NCI-H1105 (cell line): ENCODE results near the gene BRPF3.
"Not testable (repeated sequence)": the region's sequence is repeated elsewhere in the genome, so short reads cannot be mapped to it uniquely, and the experiment has no call there.

Experiments used
- DNase-seq: peaks from one replicate; lab custom pipeline; 2025; lab: John Stamatoyannopoulos, UW

Gene BRPF3

DNA sequence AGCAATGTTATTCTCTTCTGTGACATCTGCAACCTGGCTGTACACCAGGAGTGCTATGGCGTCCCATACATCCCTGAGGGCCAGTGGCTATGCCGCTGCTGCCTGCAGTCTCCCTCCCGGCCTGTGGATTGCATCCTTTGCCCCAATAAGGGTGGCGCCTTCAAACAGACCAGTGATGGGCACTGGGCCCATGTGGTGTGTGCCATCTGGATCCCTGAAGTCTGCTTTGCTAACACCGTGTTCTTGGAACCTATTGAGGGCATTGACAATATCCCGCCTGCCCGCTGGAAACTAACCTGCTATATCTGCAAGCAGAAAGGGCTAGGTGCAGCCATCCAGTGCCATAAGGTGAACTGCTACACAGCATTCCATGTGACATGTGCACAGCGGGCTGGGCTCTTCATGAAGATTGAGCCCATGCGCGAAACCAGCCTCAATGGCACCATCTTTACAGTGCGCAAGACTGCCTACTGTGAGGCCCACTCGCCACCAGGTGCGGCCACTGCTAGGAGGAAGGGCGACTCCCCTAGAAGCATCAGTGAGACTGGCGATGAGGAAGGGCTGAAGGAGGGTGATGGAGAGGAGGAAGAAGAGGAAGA is 4.6 kb downstream of the BRPF3 start:
- no peak for DNase-seq

DNA sequence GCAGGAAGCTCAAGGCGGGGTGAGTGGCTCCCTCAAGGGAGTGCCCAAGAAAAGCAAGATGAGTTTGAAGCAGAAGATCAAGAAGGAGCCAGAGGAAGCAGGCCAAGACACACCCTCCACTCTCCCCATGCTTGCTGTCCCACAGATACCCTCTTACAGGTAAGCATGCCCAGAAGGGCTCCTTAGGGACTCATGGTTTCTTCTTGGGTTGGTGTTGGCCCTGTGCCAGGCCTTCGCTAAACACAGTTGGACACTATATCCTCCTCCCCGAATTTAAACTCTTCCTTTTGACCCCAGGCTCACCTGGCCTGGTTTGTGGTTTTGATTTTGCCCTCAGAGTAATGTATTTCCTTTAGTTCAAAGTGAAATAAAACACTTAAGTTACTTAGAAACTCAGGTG is 5.1 kb downstream of the BRPF3 start:
- no peak for DNase-seq

DNA sequence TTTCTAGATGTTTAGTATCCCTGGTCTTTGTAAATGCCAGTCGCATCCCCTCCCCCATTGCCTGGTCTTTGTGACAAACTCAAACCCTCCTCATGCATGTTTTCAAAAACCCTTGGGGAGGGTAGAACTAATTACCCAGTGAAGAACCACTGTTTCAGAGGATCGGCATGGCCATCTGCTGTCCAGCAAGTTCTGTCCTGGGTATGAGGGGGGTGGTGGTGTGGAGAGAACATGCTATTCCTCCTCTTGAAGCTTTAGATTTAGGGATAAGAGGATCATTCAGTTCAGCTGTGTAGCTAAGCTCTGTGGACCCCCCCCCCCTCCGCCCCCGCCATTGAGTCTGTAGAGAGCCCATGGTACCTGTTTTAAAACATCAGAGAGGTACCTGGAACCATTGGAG is 5.6 kb downstream of the BRPF3 start:
- DNase-seq, result no peak

DNA sequence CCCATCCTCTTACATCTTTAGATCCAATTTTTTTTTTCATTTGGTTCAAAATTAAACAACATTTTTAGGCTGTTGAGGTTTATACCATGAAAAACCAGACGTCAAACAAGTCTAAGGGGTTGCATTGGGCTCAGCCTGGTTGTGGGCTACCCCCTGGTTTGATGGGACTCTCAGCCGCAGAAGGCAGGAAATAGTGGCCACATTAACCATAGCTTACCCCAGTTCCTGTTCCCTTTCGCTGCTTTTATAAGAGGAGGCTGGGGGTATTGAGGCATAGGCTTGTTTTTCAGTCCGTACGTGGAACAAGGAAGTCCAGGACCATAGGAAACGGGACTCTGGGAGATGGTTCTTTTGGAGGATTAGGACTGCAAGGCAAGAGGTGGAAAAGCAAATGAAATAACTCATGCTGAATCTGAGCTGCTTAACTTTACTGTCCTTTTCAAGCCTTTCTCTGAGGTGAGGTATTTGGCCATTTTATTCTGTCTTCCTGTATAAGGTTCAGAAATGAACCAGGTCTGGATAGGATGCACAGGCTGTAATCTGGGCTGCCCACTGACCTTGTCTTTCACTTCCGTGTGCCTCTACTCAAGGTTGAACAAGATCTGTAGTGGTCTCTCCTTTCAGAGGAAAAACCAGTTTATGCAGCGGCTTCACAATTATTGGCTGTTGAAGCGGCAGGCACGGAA is 7.7 kb downstream of the BRPF3 start:
- DNase-seq, result no peak

DNA sequence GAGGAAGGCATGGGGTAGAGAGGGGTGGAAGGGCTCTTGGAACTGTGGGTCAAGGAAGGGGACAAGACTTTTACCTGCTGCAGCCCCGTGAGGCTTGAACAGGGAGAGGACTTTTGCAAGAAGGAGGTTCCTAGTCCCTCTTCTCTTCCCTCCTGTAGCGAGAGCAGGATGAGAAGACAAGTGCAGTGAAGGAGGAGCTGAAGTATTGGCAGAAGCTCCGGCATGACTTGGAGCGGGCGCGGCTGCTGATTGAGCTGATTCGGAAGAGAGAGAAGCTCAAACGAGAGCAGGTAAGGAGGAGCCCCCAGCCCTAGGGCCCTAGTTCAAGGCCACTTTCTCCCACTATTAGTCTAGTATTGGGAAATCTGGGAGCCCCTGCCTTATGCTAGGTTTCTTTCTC is 10.6 kb downstream of the BRPF3 start:
- no peak for DNase-seq

DNA sequence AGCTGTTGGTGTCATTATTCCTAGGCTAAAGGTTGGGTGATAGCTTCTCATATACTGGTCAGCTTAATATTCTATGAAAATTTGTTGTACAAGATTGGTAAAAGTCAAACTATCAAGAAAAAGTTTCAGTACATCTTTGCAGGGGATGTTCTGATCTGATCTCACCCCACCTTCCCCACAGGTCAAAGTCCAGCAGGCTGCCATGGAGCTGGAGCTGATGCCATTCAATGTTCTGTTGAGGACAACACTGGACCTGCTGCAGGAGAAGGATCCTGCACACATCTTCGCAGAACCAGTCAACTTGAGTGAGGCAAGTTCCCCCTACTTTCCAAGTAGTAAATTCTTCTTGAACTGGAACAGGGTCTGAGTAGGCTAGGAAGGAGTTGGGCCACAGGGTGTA is 13.1 kb downstream of the BRPF3 start:
- no peak for DNase-seq

DNA sequence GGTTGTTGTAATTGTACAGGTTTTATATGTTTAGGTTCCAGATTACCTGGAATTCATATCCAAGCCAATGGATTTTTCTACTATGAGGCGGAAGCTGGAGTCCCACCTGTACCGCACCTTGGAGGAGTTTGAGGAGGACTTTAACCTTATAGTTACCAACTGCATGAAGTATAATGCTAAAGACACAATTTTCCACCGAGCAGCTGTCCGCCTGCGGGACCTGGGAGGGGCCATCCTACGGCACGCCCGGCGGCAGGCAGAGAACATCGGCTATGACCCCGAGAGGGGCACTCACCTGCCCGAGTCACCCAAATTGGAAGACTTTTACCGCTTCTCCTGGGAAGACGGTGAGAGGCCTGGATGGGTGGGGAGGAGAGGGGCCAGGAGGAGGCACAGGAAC is 13.6 kb downstream of the BRPF3 start:
- no peak for DNase-seq

DNA sequence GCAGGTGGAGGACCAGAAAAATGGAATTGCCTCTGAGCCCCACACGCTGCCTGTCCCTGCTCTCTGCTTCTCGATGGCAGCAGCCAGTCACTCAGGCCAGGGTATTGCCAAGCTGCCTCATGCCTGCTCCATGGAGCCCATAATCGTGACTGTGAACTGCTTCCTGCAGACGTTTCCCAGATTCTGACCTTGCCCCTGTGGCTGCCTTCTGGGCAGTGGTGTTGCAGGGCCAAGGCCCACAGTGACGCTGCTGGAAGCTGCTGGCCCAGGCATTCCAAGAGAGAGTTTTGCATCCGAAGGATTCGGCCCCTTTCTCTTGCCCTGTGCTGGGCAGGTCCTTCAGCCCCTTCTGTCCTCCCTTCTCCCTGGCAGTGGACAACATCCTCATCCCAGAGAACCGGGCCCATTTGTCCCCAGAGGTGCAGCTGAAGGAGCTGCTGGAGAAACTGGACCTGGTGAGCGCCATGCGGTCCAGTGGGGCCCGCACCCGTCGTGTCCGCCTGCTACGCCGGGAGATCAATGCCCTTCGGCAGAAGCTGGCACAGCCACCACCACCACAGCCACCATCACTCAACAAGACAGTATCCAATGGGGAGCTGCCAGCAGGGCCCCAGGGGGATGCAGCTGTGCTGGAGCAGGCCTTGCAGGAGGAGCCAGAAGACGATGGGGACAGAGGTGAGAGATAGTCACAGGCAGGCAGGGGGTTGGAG is 14.5 kb downstream of the BRPF3 start:
- no peak for DNase-seq

DNA sequence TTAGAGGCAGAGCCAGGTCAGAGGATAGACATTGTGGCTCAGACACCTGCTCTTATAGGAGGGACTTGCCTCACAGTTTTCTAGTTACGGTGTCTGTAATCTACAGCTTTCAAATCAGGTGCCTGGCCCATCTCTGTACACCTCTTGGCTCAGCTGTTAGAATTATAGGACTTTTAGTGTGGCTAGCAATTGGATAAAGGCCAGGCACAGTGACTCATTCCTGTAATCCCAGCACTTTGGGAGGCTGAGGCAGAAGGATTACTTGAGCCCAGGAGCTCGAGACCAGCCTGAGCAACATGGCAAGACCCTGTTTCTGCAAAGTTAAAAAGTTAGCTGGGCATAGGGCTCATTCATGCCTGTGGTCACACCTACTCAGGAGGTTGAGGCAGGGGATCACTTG is 20.0 kb downstream of the BRPF3 start:
- no peak for DNase-seq

DNA sequence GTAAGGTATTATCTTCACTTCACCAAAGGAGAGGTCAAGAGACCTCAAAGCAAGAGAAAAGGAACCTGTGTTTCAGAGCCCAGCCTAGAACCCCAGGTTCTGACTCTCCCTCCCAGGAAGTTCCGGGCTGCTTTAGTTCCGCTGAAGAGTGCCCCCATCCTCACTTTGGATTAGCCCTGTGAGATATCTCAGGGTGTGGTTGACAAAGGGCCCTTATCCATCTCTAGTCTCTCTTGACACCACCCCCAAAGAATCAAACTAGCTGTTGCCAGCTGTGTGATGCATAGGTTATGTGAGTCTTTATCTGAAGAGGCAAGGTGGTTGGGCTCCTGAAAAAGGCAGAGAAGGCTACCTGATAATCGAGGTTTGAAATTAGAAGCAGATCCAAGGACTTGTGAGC is 20.6 kb downstream of the BRPF3 start:
- no peak for DNase-seq

DNA sequence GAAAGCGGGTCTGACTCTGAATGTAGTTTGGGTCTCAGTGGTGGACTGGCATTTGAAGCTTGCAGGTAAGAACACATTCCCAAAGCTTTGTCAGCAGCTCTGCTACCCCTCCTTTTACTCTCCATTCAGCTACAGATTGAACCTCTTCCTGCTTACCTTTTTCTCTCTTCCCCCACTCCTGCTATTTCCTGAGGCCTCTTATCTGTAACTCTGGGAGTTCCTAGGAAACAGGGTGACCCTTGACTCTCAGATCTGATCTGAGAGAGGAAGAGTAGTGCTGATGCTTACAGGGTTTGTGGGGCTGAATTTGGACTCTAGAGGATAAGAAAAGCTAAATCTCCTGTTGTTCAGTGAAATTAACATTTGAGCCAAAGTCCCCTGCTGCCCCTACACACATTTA is 21.4 kb downstream of the BRPF3 start:
- DNase-seq, result no peak

DNA sequence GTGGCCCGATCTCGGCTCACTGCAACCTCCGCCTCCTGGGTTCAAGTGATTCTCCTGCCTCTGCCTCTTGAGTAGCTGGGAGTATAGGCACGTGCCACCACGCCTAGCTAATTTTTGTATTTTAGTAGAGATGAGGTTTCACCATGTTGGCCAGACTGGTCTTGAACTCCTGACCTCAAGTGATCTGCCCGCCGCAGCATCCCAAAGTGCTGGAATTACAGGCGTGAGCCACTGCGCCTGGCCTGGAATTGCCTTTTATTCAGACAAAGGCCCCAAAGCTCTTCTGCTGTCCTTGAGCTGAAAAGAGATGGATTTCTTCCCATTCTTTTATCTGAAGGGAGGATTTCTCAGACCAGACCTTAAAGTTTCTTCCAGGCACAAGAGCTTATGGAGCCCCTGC is 22.0 kb downstream of the BRPF3 start:
- DNase-seq, result not testable (repeated sequence)

DNA sequence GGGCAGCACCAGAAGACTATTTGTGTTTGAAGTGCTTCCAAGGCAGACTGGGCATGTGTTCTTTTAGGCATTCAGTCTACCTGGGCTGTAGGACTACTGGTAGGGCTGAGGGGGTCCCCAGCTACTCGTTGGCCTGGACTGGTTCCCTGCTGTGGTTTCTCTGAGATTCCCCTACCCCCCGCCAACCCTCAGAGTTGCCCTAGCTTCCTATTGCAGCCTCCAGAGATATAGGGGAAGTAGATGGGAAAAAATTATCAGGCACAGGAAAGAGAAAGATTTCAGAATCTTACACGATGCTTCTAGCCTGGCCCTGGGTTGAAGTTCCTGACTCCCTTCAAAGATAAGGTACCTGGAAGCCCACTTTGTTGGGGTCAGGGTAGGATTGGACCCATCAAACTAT is 22.5 kb downstream of the BRPF3 start:
- no peak for DNase-seq

DNA sequence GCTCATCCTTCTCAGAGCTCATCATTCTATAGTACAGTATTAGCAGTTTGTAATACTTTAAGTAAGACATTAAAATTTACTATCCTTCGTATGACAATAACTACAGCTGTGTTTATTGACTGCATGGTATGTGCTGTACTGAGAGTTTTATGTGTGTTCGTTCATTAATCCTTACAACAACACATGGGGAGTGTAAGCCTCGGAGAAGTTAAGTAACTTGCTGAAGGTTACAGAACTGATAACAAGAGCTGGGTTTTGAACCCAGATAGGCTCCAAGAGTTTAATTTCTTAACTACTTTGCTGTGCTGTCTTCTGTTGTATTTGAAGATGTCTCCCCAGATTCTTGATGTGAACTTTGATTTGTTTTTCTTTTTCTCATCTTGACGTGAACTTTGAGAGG is 23.7 kb downstream of the BRPF3 start:
- DNase-seq, result no peak

DNA sequence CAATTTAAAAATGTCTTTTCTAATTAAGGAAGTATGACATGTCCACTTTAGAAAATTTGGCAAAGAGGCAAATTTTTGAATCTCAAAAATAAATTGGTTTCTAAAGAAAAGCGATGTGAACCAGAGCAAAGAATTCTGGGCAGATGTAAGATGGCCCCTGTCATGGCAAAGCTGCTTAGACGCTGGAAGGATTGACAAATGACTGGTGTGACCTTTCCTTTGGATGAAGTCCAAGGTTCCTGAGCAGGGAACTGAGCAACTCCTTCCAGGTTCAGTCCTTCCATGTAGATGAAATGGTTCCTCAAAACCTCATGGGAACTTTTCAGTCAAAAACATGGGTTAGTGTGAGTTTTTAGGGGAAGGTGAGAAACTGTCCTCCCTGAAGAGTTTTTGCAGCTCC is 25.1 kb downstream of the BRPF3 start:
- DNase-seq, result no peak

DNA sequence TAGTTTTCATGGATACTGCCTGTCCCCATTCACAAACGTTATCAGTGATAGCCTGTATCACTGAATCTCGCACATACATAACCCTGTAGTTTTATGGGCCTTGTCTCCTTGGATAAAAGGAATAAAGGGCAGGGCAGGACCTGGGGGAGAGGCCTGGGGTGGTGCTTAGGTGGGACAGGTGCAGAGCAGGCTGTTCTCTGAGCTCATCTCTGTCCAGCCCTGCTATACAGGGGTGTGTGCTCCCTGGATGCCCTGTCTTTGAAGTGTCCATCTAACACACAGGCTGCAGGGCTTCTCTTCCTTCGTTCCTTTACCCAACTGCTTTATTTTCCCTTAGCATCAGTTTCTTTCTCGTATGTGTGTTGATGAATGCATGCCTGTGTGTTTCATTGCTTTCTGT is 26.4 kb downstream of the BRPF3 start:
- no peak for DNase-seq

DNA sequence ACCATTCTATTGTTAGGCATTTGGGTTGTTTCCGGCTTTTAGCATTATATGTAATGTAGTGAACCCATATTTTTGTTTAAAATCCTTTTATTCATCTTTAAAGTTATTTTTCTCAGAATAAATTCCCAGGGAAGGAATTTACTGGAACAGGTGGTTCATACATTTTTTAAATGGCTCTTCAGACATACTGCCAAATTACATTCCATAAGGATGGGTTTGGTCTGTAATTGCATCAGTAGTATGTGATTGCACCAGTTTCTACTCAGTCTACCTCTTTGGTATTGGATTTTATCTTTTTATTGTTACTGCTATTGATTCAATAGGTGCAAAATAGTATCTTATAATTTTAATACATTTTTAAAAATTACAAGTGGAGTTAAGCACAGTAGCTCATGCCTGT is 27.2 kb downstream of the BRPF3 start:
- no peak for DNase-seq

DNA sequence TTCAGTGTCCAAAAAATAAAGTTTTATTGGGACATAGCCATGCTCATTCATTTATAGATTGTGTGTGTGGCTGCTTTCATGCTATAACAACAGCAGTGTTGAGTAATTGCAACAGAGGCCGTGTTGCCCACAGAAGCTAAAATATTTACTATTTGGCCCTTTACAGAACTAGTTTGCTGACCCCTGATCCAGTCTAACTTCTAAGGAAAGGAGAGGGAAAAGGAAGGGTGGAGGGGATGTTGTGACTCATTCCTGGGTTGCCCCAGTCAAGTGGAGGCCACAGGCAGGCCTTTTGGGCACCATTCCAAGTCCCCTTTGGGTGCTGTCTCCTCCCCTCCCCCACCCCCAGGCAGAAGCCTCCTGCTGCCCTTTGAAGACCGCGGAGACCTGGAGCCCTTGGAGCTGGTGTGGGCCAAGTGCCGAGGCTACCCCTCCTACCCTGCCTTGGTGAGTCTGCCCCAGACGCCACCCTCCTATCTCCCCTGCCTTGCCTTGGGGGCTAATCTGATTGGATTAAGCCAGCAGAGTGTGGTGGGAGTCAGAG is 28.4 kb downstream of the BRPF3 start:
- peak; percentile 17 for DNase-seq

DNA sequence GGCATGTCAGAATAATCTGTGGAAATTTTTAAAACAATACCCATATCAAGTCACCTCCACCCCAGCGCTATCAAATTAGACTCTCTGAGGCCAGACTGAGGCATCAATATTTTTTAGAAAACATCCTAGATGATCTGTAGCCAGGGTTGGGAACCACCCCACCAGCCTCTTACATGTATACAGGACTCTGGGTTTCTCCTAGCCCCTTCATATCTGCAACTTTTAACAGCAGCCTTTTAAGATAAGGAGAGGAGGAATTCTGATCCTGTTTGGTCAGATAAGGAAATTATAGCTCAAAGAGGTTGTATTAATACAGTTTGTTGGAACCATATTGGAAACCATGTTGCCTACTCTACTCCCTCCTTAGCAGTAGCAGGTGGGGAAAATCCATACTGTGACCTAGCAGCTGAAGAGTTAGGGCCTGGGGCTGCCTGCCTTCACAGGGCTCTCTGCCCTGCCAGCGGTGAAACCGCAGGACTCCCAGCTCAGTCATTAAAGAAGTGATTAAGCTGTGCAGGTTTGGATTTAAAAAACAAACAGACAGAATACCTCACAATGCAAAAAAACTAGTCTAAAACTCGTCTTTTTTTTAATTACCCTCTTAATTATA is 30.0 kb downstream of the BRPF3 start:
- no peak for DNase-seq

DNA sequence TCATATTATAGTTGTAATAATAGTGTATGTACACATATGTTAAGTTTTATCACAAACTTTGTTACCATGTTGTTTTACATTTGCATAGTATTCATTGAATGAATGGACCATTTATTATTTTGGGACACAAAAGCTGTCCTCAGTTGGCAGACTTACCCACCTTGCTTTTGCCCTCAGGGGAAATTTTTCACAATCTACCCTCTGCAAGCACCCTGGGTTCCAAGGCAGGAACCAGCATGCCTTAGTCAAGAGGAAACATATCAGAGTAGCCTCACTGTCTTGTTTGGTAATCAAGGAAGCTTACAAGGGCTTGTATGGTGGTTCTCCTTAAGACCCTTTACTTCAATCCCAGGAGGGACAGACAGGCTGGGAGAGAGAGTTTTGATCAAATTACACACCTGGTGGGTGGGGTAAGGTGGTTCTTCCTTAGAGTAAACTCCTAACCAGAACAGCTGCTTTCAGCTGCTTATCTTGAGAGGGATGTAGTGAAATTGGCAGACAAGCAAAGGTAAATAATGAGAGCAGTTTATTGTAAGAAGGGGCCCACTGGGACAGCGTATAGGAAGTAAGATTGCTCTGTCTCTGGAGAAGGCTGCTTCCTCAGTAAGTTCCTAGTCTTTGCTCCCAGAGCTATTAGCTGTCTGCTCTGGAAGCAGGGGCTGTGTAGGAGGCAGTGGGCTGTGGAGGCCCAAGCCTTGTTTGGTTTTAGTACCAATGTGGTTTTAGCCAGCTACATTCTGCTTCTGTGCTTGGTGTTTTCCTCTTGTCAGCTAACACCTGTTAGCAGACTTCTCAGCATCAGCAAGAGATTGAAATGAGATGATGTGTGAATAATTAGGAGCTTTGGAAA is 31.1 kb downstream of the BRPF3 start:
- peak; percentile 16 for DNase-seq

DNA sequence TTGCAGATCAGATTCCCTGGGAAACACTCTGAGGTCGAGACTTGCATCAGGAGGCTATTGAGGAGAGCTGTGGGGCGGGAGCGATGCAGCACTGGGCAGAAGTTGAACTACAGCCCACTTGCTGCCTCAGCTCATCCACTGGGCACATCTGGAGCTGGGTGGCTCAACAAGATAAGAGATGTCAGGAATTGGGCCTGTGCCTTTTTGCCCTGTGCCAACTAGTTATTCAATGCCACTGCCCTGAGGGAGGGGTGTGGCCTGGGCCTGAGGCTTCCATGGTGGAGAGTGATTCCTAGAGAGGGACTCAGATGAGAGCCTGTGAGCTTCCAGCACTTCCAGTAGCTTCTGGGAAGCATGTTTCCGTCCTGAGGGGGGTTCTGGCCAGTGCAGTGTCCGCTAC is 32.7 kb downstream of the BRPF3 start:
- DNase-seq, result no peak

DNA sequence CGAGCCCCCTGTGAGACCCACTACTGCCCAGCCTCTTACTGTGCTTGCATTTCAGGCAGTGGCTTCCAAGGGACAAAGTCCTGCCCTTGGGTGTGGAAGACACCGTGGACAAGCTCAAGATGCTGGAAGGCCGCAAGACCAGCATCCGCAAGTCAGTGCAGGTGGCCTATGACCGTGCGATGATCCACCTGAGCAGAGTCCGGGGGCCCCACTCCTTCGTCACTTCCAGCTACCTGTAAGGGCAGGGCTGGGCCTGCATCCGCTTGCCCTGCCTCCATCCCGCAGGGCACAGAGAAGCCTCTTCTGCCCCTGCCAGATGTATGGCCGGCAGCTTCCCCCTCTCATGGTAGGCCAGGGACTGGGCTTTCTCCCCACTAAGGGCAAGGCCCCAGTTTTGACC is 33.8 kb downstream of the BRPF3 start:
- DNase-seq, result no peak
